Measurements from ENCODE around the gene MSLN.
"Not testable (repeated sequence)": the region's sequence is repeated elsewhere in the genome, so short reads cannot be mapped to it uniquely, and the experiment has no call there.

Gene MSLN

DNA sequence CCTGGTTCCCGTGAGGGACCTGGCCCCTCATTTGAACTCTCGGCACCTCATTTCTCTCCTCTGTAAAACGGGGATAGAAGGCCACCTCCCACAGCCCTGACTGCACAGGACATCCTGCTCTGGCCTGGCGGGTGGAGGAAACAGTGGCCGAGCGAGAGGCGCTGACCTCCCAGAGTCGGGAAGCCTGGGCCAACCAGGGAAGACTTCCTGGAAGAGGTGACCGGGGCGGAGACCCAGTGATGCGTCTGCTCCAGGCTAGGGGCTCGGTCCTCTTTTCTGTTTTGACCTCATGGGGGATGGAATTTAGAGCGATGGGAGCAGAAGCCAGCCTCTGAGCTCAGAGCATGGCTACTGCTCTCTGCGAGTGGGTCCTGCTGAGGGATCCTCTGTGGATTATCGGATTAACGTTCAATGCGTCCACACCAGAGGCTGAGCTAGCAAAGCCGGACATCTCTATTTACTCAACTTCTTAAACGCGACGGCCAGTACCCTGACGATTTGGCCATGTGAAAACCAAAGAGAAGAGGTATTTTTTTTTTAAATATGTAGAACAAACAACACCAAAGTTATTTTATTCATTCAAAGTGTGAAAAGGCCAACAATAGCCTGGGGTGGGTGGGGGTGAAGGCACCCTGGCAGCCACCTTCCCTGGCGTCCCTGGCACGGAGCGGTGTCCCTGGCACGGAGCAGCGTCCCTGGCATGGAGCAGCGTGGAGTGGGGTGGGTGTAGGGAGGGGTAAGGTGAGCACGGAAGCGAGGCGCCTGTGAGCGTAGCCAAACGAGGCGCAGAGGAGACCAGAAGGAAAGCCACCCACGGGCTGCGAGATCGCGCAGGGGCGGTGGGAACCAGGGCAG, 9.2 kb upstream of the MSLN start:
- Histone ChIP-seq H3F3A (ENCODE audit: low read depth) (no peaks in the 10 kb centered on the region), H3K4me2 (ENCODE audit: low read depth, low read length, poor library complexity, severe bottlenecking) (no peak overlapping the region), H3K9me2 (replicated peaks; ENCODE audit: low read depth, low read length) (no peaks in the 10 kb centered on the region), H3K36me3 (ENCODE audit: insufficient read depth, low read length) (no peaks in the 10 kb centered on the region), H3K4me1 (ENCODE audit: insufficient read depth, low read length, poor library complexity, severe bottlenecking) (no peaks in the 10 kb centered on the region), H2AFZ (ENCODE audit: low read length) (no peak overlapping the region), H4K20me1 (ENCODE audit: insufficient read depth, low read length, poor library complexity, severe bottlenecking) (no peaks in the 10 kb centered on the region), H3K4me3 (ENCODE audit: low read length, poor library complexity, severe bottlenecking) (no peak overlapping the region), H3K9ac (ENCODE audit: low read depth, low read length, poor library complexity, severe bottlenecking) (no peak overlapping the region), H3K27me3 (ENCODE audit: insufficient read depth, low read length, poor library complexity, severe bottlenecking) (no peaks in the 10 kb centered on the region), H3K79me2 (ENCODE audit: insufficient read depth, low read length) (no peaks in the 10 kb centered on the region), H3K9me3 (ENCODE audit: insufficient read depth, low read depth, low read length) (no peaks in the 10 kb centered on the region)
- TF ChIP-seq EZH2phosphoT487 (IDR thresholded peaks at IDR 0.05; ENCODE audit: borderline replicate concordance): no peak
- TF ChIP-seq, protein P1, sequence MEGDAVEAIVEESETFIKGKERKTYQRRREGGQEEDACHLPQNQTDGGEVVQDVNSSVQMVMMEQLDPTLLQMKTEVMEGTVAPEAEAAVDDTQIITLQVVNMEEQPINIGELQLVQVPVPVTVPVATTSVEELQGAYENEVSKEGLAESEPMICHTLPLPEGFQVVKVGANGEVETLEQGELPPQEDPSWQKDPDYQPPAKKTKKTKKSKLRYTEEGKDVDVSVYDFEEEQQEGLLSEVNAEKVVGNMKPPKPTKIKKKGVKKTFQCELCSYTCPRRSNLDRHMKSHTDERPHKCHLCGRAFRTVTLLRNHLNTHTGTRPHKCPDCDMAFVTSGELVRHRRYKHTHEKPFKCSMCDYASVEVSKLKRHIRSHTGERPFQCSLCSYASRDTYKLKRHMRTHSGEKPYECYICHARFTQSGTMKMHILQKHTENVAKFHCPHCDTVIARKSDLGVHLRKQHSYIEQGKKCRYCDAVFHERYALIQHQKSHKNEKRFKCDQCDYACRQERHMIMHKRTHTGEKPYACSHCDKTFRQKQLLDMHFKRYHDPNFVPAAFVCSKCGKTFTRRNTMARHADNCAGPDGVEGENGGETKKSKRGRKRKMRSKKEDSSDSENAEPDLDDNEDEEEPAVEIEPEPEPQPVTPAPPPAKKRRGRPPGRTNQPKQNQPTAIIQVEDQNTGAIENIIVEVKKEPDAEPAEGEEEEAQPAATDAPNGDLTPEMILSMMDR (conservative IDR thresholded peaks at IDR 0.05; ENCODE audit: low read length): no peak

DNA sequence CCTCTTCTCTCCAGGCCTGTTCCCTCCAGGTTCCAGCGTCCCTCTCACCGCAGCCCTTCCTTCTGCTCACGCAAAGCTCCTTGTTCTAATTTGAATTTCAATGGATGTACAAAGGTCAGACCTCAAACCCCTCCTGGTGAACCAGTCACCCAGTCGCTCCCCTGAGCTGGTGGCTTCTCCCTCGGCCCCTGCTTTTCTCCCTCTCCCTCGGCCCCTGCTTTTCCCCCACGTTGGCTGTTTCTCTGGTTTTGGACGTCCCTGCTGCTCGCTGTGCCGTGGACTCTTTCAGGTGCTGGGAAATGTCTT, 8.6 kb upstream of the MSLN start:
- no peaks in the 10 kb centered on the region for H3K36me3 ChIP-seq (ENCODE audit: insufficient read depth, low read length)
- H3K9me3 ChIP-seq (ENCODE audit: insufficient read depth, low read depth, low read length): no peaks in the 10 kb centered on the region

DNA sequence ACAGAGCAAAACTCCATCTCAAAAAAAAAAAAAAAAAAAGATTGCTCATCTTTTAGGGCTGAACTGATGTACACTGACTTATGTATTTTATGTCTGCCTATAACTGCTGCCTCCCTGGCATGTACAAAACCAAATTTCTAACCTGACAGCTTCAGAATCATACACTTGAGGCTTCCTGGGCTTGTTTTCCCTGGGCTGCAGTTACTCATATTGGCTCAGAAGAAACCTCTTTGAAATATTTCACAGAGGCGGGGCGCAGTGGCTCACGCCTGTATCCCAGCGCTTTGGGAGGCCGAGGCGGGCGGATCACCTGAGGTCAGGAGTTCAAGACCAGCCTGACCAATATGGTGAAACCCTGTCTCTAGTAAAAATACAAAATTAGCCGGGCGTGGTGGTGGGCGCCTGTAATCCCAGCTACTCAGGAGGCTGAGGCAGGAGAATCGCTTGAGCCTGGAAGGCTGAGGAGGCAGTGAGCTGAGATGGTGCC, 6.4 kb upstream of the MSLN start:
- H3K79me2 ChIP-seq (ENCODE audit: insufficient read depth, low read length); H3K9me2 ChIP-seq (replicated peaks; ENCODE audit: low read depth, low read length); H4K20me1 ChIP-seq (ENCODE audit: insufficient read depth, low read length, poor library complexity, severe bottlenecking); H3F3A ChIP-seq (ENCODE audit: low read depth); H3K4me3 ChIP-seq (ENCODE audit: low read length, poor library complexity, severe bottlenecking); H2AFZ ChIP-seq (ENCODE audit: low read length); H3K9ac ChIP-seq (ENCODE audit: low read depth, low read length, poor library complexity, severe bottlenecking); H3K36me3 ChIP-seq (ENCODE audit: insufficient read depth, low read length); H3K4me2 ChIP-seq (ENCODE audit: low read depth, low read length, poor library complexity, severe bottlenecking); H3K4me1 ChIP-seq (ENCODE audit: insufficient read depth, low read length, poor library complexity, severe bottlenecking); H3K27me3 ChIP-seq (ENCODE audit: insufficient read depth, low read length, poor library complexity, severe bottlenecking); H3K9me3 ChIP-seq (ENCODE audit: insufficient read depth, low read depth, low read length): not testable (repeated sequence)

More for the DNA sequence above, 8.6 kb upstream of the MSLN start:
- no peak overlapping the region for H3K9ac ChIP-seq (ENCODE audit: low read depth, low read length, poor library complexity, severe bottlenecking)
- H3K27me3 ChIP-seq (ENCODE audit: insufficient read depth, low read length, poor library complexity, severe bottlenecking): no peaks in the 10 kb centered on the region
- H3F3A ChIP-seq (ENCODE audit: low read depth): no peaks in the 10 kb centered on the region
- H3K79me2 ChIP-seq (ENCODE audit: insufficient read depth, low read length): no peaks in the 10 kb centered on the region
- H3K4me1 ChIP-seq (ENCODE audit: insufficient read depth, low read length, poor library complexity, severe bottlenecking): no peaks in the 10 kb centered on the region
- H4K20me1 ChIP-seq (ENCODE audit: insufficient read depth, low read length, poor library complexity, severe bottlenecking): no peaks in the 10 kb centered on the region
- H3K4me2 ChIP-seq (ENCODE audit: low read depth, low read length, poor library complexity, severe bottlenecking): no peak overlapping the region
- H3K9me2 ChIP-seq (replicated peaks; ENCODE audit: low read depth, low read length): no peaks in the 10 kb centered on the region
- no peak for TF ChIP-seq EZH2phosphoT487 (IDR thresholded peaks at IDR 0.05; ENCODE audit: borderline replicate concordance)
- TF ChIP-seq, protein P1 (conservative IDR thresholded peaks at IDR 0.05; ENCODE audit: low read length): no peak
- no peak overlapping the region for H2AFZ ChIP-seq (ENCODE audit: low read length)
- H3K4me3 ChIP-seq (ENCODE audit: low read length, poor library complexity, severe bottlenecking): no peak overlapping the region

DNA sequence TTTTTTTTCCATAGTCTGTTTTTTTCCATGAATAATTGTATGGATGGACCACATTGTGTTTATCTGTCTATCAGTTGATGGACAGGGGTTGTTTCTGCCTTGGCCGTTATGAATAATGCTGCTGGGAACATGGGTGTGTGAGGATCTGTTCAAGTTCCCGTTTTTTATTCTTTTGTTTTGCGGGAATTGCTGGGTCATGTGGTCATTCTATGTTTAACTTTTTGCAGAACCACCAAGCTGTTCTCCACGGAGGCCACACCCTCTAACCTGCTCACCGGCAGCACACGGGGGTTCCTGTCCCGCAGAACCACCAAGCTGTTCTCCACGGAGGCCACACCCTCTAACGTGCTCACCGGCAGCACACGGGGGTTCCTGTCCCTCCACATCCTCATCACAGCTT, 5.9 kb upstream of the MSLN start:
- H3K4me2 ChIP-seq (ENCODE audit: low read depth, low read length, poor library complexity, severe bottlenecking): no peak overlapping the region
- no peak overlapping the region for H3K9ac ChIP-seq (ENCODE audit: low read depth, low read length, poor library complexity, severe bottlenecking)
- no peaks in the 10 kb centered on the region for H3K27me3 ChIP-seq (ENCODE audit: insufficient read depth, low read length, poor library complexity, severe bottlenecking)
- TF ChIP-seq EZH2phosphoT487 (IDR thresholded peaks at IDR 0.05; ENCODE audit: borderline replicate concordance): no peak
- TF ChIP-seq, protein P1 (conservative IDR thresholded peaks at IDR 0.05; ENCODE audit: low read length): no peak
- H3K9me2 ChIP-seq (replicated peaks; ENCODE audit: low read depth, low read length): no peaks in the 10 kb centered on the region
- H2AFZ ChIP-seq (ENCODE audit: low read length): no peak overlapping the region
- no peaks in the 10 kb centered on the region for H3F3A ChIP-seq (ENCODE audit: low read depth)
- no peaks in the 10 kb centered on the region for H3K36me3 ChIP-seq (ENCODE audit: insufficient read depth, low read length)
- no peaks in the 10 kb centered on the region for H3K4me1 ChIP-seq (ENCODE audit: insufficient read depth, low read length, poor library complexity, severe bottlenecking)
- no peaks in the 10 kb centered on the region for H3K79me2 ChIP-seq (ENCODE audit: insufficient read depth, low read length)
- no peaks in the 10 kb centered on the region for H3K9me3 ChIP-seq (ENCODE audit: insufficient read depth, low read depth, low read length)
- no peak overlapping the region for H3K4me3 ChIP-seq (ENCODE audit: low read length, poor library complexity, severe bottlenecking)
- no peaks in the 10 kb centered on the region for H4K20me1 ChIP-seq (ENCODE audit: insufficient read depth, low read length, poor library complexity, severe bottlenecking)

All from Loucy (cell line).